ENCODE results near the gene DNMT3A. TPM values are rescaled to one million over a fixed set of nuclear protein-coding genes. Genes with fewer than 3 reads are reported as not detected.

The DNMT3A gene
- total RNA-seq, 1 donor from 2014 or later: 80.2 TPM

DNA sequence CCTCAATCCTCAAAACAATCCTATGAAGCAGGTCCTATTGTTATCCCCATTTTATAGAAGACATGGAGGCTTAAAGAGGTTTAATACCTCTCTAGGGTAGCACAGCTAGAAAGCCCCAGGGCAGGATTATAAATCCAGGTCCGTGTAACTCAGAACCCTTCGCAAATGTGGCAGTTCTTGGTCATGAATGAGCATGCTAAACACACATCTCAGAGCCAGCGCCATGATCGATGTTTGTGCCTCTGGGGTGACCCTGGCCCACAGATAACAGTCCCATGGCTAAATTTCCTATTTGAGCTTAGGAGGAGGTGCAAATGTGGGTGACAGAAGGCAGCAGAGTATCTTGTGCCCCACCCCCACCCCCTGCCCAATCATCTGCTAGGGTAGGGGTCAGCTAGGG is 17.5 kb downstream of the DNMT3A start:
- Mint-ChIP-seq H3K4me3 (ENCODE audit: unreplicated experiment) (no peak overlapping the region), H3K9me3 (ENCODE audit: unreplicated experiment) (peaks cover 9% of the 10 kb centered on the region), H3K27ac (ENCODE audit: unreplicated experiment) (no peak overlapping the region), H3K4me1 (ENCODE audit: unreplicated experiment) (peaks cover 17% of the 10 kb centered on the region), H3K27me3 (ENCODE audit: unreplicated experiment) (no peaks in the 10 kb centered on the region), H3K36me3 (ENCODE audit: unreplicated experiment) (peaks cover 22% of the 10 kb centered on the region)
- TF ChIP-seq, protein P1, sequence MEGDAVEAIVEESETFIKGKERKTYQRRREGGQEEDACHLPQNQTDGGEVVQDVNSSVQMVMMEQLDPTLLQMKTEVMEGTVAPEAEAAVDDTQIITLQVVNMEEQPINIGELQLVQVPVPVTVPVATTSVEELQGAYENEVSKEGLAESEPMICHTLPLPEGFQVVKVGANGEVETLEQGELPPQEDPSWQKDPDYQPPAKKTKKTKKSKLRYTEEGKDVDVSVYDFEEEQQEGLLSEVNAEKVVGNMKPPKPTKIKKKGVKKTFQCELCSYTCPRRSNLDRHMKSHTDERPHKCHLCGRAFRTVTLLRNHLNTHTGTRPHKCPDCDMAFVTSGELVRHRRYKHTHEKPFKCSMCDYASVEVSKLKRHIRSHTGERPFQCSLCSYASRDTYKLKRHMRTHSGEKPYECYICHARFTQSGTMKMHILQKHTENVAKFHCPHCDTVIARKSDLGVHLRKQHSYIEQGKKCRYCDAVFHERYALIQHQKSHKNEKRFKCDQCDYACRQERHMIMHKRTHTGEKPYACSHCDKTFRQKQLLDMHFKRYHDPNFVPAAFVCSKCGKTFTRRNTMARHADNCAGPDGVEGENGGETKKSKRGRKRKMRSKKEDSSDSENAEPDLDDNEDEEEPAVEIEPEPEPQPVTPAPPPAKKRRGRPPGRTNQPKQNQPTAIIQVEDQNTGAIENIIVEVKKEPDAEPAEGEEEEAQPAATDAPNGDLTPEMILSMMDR (IDR thresholded peaks at IDR 0.05): no peak
- no peak for DNase-seq (ENCODE audit: extremely low spot score, unreplicated experiment)

DNA sequence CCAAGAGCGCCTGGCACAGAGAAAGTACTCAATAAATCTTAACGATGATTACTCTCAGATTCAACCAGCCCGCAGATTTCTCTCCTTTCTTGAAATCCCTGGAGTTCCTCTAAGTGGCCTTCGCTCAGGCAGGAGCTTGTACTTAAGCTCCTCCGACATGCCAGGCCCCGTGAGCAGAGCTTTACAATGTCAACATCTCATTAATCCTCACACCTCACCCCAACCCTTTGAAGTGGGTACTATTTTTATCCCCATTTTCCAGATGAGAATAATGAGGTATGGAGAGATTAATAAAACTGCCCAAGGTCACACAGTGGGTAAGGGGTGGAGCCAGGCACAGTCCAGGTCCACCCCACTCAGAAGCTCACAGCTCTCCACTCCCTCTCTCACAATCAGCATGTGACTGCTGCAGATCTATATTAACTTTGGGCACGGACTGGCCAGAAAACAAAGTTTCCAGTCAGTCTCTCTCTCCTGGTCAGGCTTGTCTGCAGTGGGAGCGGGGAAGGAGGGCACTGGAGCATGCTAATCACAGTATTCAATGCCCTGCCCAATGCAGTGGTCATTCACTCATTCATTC is 18.0 kb downstream of the DNMT3A start:
- no peaks in the 10 kb centered on the region for H3K27me3 Mint-ChIP-seq (ENCODE audit: unreplicated experiment)
- peaks cover 17% of the 10 kb centered on the region for H3K4me1 Mint-ChIP-seq (ENCODE audit: unreplicated experiment)
- peaks cover 9% of the 10 kb centered on the region for H3K9me3 Mint-ChIP-seq (ENCODE audit: unreplicated experiment)
- H3K4me3 Mint-ChIP-seq (ENCODE audit: unreplicated experiment): no peak overlapping the region
- H3K27ac Mint-ChIP-seq (ENCODE audit: unreplicated experiment): no peak overlapping the region
- TF ChIP-seq, protein P1 (IDR thresholded peaks at IDR 0.05): no peak
- H3K36me3 Mint-ChIP-seq (ENCODE audit: unreplicated experiment): peaks cover 22% of the 10 kb centered on the region
- no peak for DNase-seq (ENCODE audit: extremely low spot score, unreplicated experiment)

DNA sequence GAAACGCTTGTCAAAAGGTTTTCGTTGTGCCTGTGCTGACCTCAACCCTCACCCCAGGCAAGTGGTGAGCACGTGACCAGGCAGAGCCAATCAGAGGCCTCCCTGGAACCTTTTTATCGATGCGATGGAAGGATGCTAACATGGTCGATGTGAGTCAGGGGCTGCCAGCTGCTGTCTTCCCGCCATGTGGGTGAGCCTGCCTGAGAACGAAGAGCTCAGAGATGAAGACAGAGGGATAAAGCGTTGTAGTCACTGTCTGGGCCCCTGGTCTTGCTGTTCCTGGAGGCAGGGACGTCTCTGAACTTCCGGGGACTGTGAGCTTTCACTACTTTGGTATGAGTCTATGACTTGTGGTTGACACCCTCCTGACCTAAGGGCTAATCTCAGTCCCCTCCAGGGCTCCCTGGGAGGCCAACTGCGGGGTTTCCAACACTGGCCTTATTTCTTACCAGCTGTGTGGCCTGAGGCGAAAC is 18.6 kb downstream of the DNMT3A start:
- TF ChIP-seq, protein P1 (IDR thresholded peaks at IDR 0.05): no peak
- no peaks in the 10 kb centered on the region for H3K27me3 Mint-ChIP-seq (ENCODE audit: unreplicated experiment)
- peaks cover 9% of the 10 kb centered on the region for H3K9me3 Mint-ChIP-seq (ENCODE audit: unreplicated experiment)
- H3K36me3 Mint-ChIP-seq (ENCODE audit: unreplicated experiment): peaks cover 22% of the 10 kb centered on the region
- DNase-seq (ENCODE audit: extremely low spot score, unreplicated experiment): no peak
- H3K4me3 Mint-ChIP-seq (ENCODE audit: unreplicated experiment): no peak overlapping the region
- no peak overlapping the region for H3K27ac Mint-ChIP-seq (ENCODE audit: unreplicated experiment)
- H3K4me1 Mint-ChIP-seq (ENCODE audit: unreplicated experiment): peaks cover 17% of the 10 kb centered on the region

DNA sequence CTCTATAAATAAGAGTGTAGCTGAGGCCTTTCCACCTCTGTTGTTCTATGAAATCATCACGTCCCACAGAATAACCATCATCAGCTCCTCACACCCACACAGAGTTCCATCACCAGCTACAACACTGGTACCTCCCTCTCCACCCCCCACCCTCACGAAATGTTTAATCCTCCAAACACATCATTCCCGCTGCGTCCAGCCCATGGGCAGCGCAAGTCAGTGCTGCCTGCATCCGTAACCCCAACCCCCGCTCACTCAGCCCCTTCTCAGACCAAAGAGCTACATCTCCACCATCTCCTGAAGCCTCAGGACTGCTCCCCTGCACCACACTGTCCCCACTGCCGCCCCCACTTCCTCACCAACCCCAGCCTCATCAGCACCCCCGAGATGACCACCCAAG is 19.4 kb downstream of the DNMT3A start:
- no peak overlapping the region for H3K4me3 Mint-ChIP-seq (ENCODE audit: unreplicated experiment)
- TF ChIP-seq, protein P1 (IDR thresholded peaks at IDR 0.05): no peak
- no peaks in the 10 kb centered on the region for H3K27me3 Mint-ChIP-seq (ENCODE audit: unreplicated experiment)
- H3K36me3 Mint-ChIP-seq (ENCODE audit: unreplicated experiment): peaks cover 15% of the 10 kb centered on the region
- H3K9me3 Mint-ChIP-seq (ENCODE audit: unreplicated experiment): peaks cover 8% of the 10 kb centered on the region
- H3K4me1 Mint-ChIP-seq (ENCODE audit: unreplicated experiment): peaks cover 17% of the 10 kb centered on the region
- H3K27ac Mint-ChIP-seq (ENCODE audit: unreplicated experiment): no peak overlapping the region
- no peak for DNase-seq (ENCODE audit: extremely low spot score, unreplicated experiment)

DNA sequence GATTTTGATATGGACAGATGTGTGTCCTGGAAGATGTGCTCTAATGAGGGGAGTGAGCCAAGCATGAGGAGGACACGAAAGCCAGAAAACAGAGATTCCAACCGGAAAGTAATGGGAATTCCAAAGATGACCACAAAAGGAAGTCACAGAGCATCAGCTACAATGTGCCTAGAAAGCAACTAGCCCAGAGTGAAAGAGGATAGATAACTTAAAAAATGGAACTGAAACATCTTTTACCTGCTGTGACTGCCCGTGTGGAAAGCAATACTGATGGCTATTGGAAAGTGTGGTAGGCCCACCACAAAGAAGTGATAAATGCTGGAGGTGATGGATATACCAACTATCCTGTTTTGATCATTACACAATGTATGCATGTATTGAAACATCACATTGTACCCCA is 21.6 kb downstream of the DNMT3A start:
- Mint-ChIP-seq H3K27ac (ENCODE audit: unreplicated experiment) (no peak overlapping the region), H3K4me1 (ENCODE audit: unreplicated experiment) (peaks cover 31% of the 10 kb centered on the region), H3K9me3 (ENCODE audit: unreplicated experiment) (no peaks in the 10 kb centered on the region), H3K4me3 (ENCODE audit: unreplicated experiment) (no peak overlapping the region), H3K27me3 (ENCODE audit: unreplicated experiment) (no peaks in the 10 kb centered on the region), H3K36me3 (ENCODE audit: unreplicated experiment) (peaks cover 3% of the 10 kb centered on the region)
- TF ChIP-seq, protein P1 (IDR thresholded peaks at IDR 0.05): no peak
- DNase-seq (ENCODE audit: extremely low spot score, unreplicated experiment): no peak

All from osteocyte (in vitro differentiated cells).